Smooth muscle cell of the brain vasculature (primary cell): ENCODE results near the gene CCNI.

Source experiments
- DNase-seq: peaks from one replicate; pipeline ENCODE4 v3.0.0-alpha.2; 2012; ENCODE audit warnings: low read depth, low spot score

CCNI gene

GRCh38 chr4:77007358-77008230 lies 68.2 kb downstream of the CCNI start:
- DNase-seq, result no peak

GRCh38 chr4:77006753-77007353 lies 68.9 kb downstream of the CCNI start:
- DNase-seq, result no peak

GRCh38 chr4:77003400-77003799 lies 72.4 kb downstream of the CCNI start:
- no peak for DNase-seq

- DNase-seq, result no peak
These were observed 73.3 kb downstream of the CCNI start for GRCh38 chr4:77002321-77003107.

GRCh38 chr4:77001907-77002306 lies 73.9 kb downstream of the CCNI start:
- no peak for DNase-seq

- DNase-seq, result no peak
These were observed 77.4 kb downstream of the CCNI start for GRCh38 chr4:76998251-76998901.

GRCh38 chr4:76997532-76997931 lies 78.3 kb downstream of the CCNI start:
- no peak for DNase-seq
